GM23248 (cell line): ENCODE data around the gene G2E3. TPM values are rescaled to one million over a fixed set of nuclear protein-coding genes. Genes with fewer than 3 reads are reported as not detected.

Experiments
- DNase-seq: peaks from one replicate; pipeline ENCODE4 v3.0.0-alpha.2; 2015
- H2AFZ ChIP-seq: fragments of 200-600 bp; sonication (generic); 2 replicates; pipeline ENCODE4 v1.6.1; 2016; ENCODE audit warnings: antibody characterized with exemption
- H3F3A ChIP-seq: fragments of 200-600 bp; sonication (generic); 2 replicates; pipeline ENCODE4 v1.6.1; 2016; ENCODE audit warnings: mild to moderate bottlenecking, antibody characterized with exemption, mixed run types; ENCODE audit not compliant: insufficient read depth
- H3K27ac ChIP-seq: fragments of 200-600 bp; sonication (generic); 2 replicates; pipeline ENCODE4 v1.5.1; 2016; ENCODE audit warnings: mild to moderate bottlenecking
- H3K27me3 ChIP-seq: fragments of 200-600 bp; sonication (generic); replicated peaks from 2 replicates; pipeline ENCODE4 v1.6.1; 2016; ENCODE audit warnings: mild to moderate bottlenecking; ENCODE audit not compliant: insufficient read depth
- H3K36me3 ChIP-seq: fragments of 200-600 bp; sonication (generic); 2 replicates; pipeline ENCODE4 v1.6.1; 2016; ENCODE audit warnings: low read depth, mild to moderate bottlenecking
- H3K4me1 ChIP-seq: fragments of 200-600 bp; sonication (generic); 2 replicates; pipeline ENCODE4 v1.6.1; 2016; ENCODE audit warnings: mild to moderate bottlenecking; ENCODE audit not compliant: insufficient read depth
- H3K4me2 ChIP-seq: fragments of 200-600 bp; sonication (generic); one replicate; pipeline ENCODE4 v1.6.1; 2016; ENCODE audit warnings: mild to moderate bottlenecking; ENCODE audit not compliant: unreplicated experiment
- H3K4me3 ChIP-seq: fragments of 200-600 bp; sonication (generic); 2 replicates; pipeline ENCODE4 v1.5.1; 2016; ENCODE audit warnings: mild to moderate bottlenecking
- H3K79me2 ChIP-seq: fragments of 200-600 bp; sonication (generic); 2 replicates; pipeline ENCODE4 v1.6.1; 2016; ENCODE audit warnings: mild to moderate bottlenecking; ENCODE audit not compliant: insufficient read depth
- H3K9ac ChIP-seq: fragments of 200-600 bp; sonication (generic); 2 replicates; pipeline ENCODE4 v1.6.1; 2016; ENCODE audit warnings: mild to moderate bottlenecking
- H3K9me2 ChIP-seq: fragments of 200-600 bp; sonication (generic); 2 replicates; pipeline ENCODE4 v1.6.1; 2016; ENCODE audit warnings: mixed run types, mild to moderate bottlenecking, moderate library complexity; ENCODE audit not compliant: insufficient read depth
- H3K9me3 ChIP-seq: fragments of 200-600 bp; sonication (generic); one replicate; pipeline ENCODE4 v1.6.1; 2017; ENCODE audit warnings: low read depth
- H4K20me1 ChIP-seq: fragments of 200-600 bp; sonication (generic); 2 replicates; pipeline ENCODE4 v1.6.0; 2016; ENCODE audit not compliant: insufficient read depth
- EZH2 ChIP-seq: fragments of 200-600 bp; sonication (generic); IDR thresholded peaks from 2 replicates; pipeline ENCODE4 v1.6.1; 2018; ENCODE audit warnings: antibody characterized with exemption, mild to moderate bottlenecking; ENCODE audit not compliant: insufficient read depth, poor library complexity, severe bottlenecking
- EZH2phosphoT487 ChIP-seq: fragments of 200-600 bp; sonication (generic); IDR thresholded peaks from 2 replicates; pipeline ENCODE4 v1.6.1; 2018; ENCODE audit warnings: antibody characterized with exemption, moderate library complexity, mild to moderate bottlenecking, low read depth; ENCODE audit not compliant: insufficient read depth
- WGBS, 2 experiments: methylation state at CpG; one replicate each; pipeline ENCODE4 v1.1.6; 2015 to 2017; ENCODE audit warnings: low lambda C conversion rate in 2 of 2, low coverage in 1 of 2; ENCODE audit errors: missing lambda C conversion rate in 2 of 2; 5-methylcytosine and 5-hydroxymethylcytosine counted together
- in situ Hi-C: fragments of 300-500 bp; cut with MboI; formaldehyde crosslinking; loops from 2 replicates; pipeline ENCODE4 v1.15.0; 2020
- polyA plus RNA-seq: library from polyadenylated mRNA; unstranded; fragments of >200 nt; fragmentation: Nextera tagmentation; extraction: Ambion mirVana; gene quantifications from 2 replicates; pipeline ENCODE4 v1.2.1, GENCODE V29; 2016
- total RNA-seq: library from RNA; depleted of rRNA; stranded (reverse); fragments of >200 nt; shearing (Covaris generic); gene quantifications from 2 replicates; pipeline ENCODE4 v1.2.3, GENCODE V29; 2014

G2E3 gene
- total and polyA plus RNA-seq, 2 experiments from 2014 or later = 11.2 to 26.5 TPM

DNA sequence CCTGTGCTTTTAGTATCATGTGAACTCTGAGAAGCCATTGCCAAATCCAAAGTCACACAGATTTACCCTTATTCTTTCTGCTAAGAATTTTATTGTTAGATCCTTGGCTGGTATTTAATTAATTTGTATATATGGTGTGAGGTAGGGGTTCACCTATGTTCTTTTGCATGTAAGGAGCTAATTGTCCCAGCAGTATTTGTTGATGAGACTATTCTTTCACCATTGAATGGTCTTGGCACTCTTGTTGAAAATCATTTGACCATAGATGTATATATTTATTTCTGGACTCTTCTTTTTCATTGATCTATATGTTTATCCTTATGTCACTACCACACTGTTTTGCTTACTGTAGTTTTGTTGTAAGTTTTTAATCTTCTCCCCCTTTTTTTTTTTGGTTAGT lies 26.2 kb downstream of the G2E3 start:
- Histone ChIP-seq H3K4me2 (no peak overlapping the region), H3F3A (no peaks in the 10 kb centered on the region), H3K9me2 (no peaks in the 10 kb centered on the region), H3K4me3 (no peak overlapping the region), H3K27me3 (no peaks in the 10 kb centered on the region), H3K27ac (no peak overlapping the region), H3K9me3 (no peaks in the 10 kb centered on the region), H3K79me2 (peaks cover 99% of the 10 kb centered on the region), H3K36me3 (peaks cover 17% of the 10 kb centered on the region; the same call in 1 of the 2 replicates), H4K20me1 (0 out of 2 replicates have a peak, but pooled peaks cover 3% of the 10 kb centered on the region), H3K4me1 (no peaks in the 10 kb centered on the region), H3K9ac (no peak overlapping the region), H2AFZ (no peak overlapping the region)
- DNase-seq = no peak
- in situ Hi-C loops = no loop called here
- TF ChIP-seq EZH2 = no peak
- TF ChIP-seq EZH2phosphoT487 = no peak

DNA sequence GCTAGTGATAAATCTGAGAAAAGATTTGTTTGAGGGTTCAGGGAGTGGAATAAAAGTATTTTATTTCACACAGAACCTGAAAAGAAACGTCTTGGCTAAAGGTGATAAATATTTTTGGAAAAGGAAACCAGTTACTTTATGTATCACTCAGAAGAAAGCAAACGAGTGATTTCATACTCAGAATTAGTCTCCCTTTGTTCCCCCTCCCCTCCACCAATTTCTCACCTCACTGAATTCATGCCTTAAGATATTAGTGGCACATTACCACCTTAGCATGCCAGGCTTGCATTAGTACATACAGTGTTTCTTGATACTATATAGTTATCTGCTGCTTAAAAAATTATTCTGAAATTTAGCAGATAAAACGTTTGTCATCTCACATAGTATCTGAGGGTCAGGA lies 28.2 kb downstream of the G2E3 start:
- H3F3A ChIP-seq = no peaks in the 10 kb centered on the region
- no peaks in the 10 kb centered on the region for H3K4me1 ChIP-seq
- H2AFZ ChIP-seq = no peak overlapping the region
- H3K27me3 ChIP-seq = no peaks in the 10 kb centered on the region
- no peaks in the 10 kb centered on the region for H3K9me3 ChIP-seq
- no peak overlapping the region for H3K9ac ChIP-seq
- no peaks in the 10 kb centered on the region for H3K9me2 ChIP-seq
- DNase-seq = no peak
- H3K36me3 ChIP-seq = peaks cover 33% of the 10 kb centered on the region; the same call in 1 of the 2 replicates
- in situ Hi-C loops = no loop called here
- H3K27ac ChIP-seq = no peak overlapping the region
- no peak overlapping the region for H3K4me2 ChIP-seq
- WGBS, 2 experiments = 85 to 88% methylated on average over 3 of the region's 3 CpGs
- H3K4me3 ChIP-seq = no peak overlapping the region
- TF ChIP-seq EZH2phosphoT487 (no peak), EZH2 (no peak)
- peaks cover 99% of the 10 kb centered on the region for H3K79me2 ChIP-seq
- no peaks in the 10 kb centered on the region for H4K20me1 ChIP-seq

GRCh38 chr14:30588873-30589272 lies 29.9 kb downstream of the G2E3 start:
- no peak overlapping the region for H3K4me3 ChIP-seq
- no peak overlapping the region for H3K9ac ChIP-seq
- no peaks in the 10 kb centered on the region for H3K4me1 ChIP-seq
- no peak overlapping the region for H2AFZ ChIP-seq
- peaks cover 48% of the 10 kb centered on the region for H3K36me3 ChIP-seq
- no peak for TF ChIP-seq EZH2phosphoT487
- TF ChIP-seq EZH2 = no peak
- no peaks in the 10 kb centered on the region for H4K20me1 ChIP-seq
- H3K79me2 ChIP-seq = peaks cover 97% of the 10 kb centered on the region
- in situ Hi-C loops = no loop called here
- no peaks in the 10 kb centered on the region for H3F3A ChIP-seq
- no peak overlapping the region for H3K27ac ChIP-seq
- H3K9me3 ChIP-seq = no peaks in the 10 kb centered on the region
- H3K27me3 ChIP-seq = no peaks in the 10 kb centered on the region
- no peak for DNase-seq
- H3K4me2 ChIP-seq = no peak overlapping the region
- no peaks in the 10 kb centered on the region for H3K9me2 ChIP-seq

DNA sequence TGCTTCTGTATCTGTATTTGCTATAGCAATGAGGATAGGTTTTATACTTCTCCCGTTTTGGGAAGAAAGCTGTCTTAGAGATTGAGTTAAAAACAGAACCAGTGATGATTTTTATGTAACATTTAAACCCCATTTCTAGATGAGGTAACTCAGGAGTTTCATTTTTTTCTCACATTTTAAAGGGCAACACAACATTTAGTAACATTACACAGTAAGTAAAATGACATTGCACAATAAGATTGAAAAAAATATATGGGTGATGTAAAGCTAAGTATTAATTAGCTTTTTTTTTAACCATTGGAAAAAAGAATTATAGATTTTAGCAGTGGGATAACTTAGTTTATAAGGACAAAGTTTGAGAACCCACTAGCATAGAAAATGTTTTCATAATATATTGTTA lies 38.0 kb downstream of the G2E3 start:
- 61 to 63% methylated on average over 1 of the region's 1 CpG for WGBS, 2 experiments
- Histone ChIP-seq H3K4me2 (no peak overlapping the region), H3K27me3 (no peaks in the 10 kb centered on the region), H3K4me3 (no peak overlapping the region), H4K20me1 (no peaks in the 10 kb centered on the region), H3K27ac (no peak overlapping the region), H3K79me2 (peaks cover 64% of the 10 kb centered on the region), H3K36me3 (peaks cover 39% of the 10 kb centered on the region), H3K4me1 (no peaks in the 10 kb centered on the region), H3K9ac (no peak overlapping the region), H3K9me3 (no peaks in the 10 kb centered on the region), H2AFZ (no peak overlapping the region), H3F3A (no peaks in the 10 kb centered on the region), H3K9me2 (no peaks in the 10 kb centered on the region)
- in situ Hi-C loops = no loop called here
- TF ChIP-seq EZH2phosphoT487 (no peak), EZH2 (no peak)
- DNase-seq = no peak

DNA sequence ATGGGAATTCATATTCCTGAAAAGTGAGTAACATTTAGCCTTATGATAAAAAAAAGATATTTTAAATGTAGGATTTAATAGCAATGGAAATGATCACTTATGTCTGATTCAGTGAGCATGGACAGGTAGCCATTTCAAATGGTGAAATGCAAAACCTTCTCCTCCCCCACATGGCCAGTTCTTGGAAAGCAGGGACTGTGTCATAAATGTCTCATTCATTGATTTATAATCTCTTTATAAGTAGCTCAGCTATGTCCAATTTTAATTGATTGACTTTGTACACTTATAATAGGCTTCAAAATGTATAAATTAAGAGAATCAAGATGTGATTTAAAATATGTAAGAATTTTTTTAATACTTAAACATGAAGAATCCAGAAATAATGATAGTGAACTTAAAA lies 38.5 kb downstream of the G2E3 start:
- H3F3A ChIP-seq = no peaks in the 10 kb centered on the region
- in situ Hi-C loops = no loop called here
- H3K9me2 ChIP-seq = no peaks in the 10 kb centered on the region
- no peaks in the 10 kb centered on the region for H3K27me3 ChIP-seq
- H4K20me1 ChIP-seq = no peaks in the 10 kb centered on the region
- peaks cover 60% of the 10 kb centered on the region for H3K79me2 ChIP-seq
- H3K9ac ChIP-seq = no peak overlapping the region
- H3K9me3 ChIP-seq = no peaks in the 10 kb centered on the region
- no peak overlapping the region for H2AFZ ChIP-seq
- no peak overlapping the region for H3K4me3 ChIP-seq
- peaks cover 41% of the 10 kb centered on the region for H3K36me3 ChIP-seq
- no peak for TF ChIP-seq EZH2phosphoT487
- no peak for TF ChIP-seq EZH2
- no peaks in the 10 kb centered on the region for H3K4me1 ChIP-seq
- H3K4me2 ChIP-seq = no peak overlapping the region
- H3K27ac ChIP-seq = no peak overlapping the region
- no peak for DNase-seq
